Raji (cell line): ENCODE measurements around the gene LOXL1.

Experiments
- POLR2A ChIP-seq: IDR thresholded peaks from 2 replicates; pipeline ENCODE4 v1.6.1; 2011; ENCODE audit warnings: low read depth, low read length, control low read depth; ENCODE audit not compliant: insufficient read depth

LOXL1 gene

DNA sequence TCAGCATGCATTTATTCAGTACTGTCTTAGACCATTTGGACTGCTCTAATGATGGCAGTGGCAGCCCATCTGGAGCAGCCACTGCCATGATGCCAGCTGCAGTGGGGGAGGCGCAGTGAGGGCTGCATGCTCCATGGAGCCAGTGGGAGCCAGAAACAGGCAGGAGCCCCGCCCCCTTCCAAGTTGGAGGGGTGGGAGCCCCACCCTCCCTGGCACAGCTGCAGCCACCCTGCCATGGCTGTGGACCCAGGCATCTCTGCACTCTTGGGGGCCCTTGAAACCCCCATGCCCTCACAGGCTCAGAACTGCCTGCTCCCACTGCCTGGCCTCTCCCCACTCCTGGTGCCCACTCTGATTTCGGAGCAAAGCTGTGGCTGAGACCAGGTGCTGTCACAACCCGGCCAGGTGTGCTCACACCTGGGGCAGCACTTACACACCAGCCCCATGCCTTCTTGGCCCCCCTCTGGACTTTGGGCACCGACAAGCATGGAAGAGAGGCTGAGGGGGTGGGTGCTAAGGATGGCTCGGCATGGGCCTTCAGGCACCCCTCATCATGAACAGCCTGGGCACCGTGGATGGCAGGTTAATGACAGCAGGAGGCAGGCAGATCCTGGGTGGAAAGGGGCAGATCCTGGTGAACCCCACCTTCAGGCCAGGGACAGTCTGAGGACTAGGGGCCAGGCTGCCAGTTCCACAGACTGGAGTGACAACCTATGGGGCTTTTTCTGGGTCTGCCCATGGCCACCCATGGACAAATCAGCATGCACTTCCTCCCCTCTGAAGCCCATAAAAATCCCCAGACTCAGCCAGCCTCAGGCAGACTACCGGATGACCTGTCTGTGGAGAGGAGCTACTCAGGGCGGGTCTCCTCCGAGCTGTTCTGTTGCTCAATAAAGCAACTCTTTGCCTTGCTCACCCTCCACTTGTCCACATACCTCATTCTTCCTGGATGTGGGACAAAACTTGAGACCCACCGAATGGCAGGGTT lies 34.6 kb upstream of the LOXL1 start:
- no peak for TF ChIP-seq POLR2A

DNA sequence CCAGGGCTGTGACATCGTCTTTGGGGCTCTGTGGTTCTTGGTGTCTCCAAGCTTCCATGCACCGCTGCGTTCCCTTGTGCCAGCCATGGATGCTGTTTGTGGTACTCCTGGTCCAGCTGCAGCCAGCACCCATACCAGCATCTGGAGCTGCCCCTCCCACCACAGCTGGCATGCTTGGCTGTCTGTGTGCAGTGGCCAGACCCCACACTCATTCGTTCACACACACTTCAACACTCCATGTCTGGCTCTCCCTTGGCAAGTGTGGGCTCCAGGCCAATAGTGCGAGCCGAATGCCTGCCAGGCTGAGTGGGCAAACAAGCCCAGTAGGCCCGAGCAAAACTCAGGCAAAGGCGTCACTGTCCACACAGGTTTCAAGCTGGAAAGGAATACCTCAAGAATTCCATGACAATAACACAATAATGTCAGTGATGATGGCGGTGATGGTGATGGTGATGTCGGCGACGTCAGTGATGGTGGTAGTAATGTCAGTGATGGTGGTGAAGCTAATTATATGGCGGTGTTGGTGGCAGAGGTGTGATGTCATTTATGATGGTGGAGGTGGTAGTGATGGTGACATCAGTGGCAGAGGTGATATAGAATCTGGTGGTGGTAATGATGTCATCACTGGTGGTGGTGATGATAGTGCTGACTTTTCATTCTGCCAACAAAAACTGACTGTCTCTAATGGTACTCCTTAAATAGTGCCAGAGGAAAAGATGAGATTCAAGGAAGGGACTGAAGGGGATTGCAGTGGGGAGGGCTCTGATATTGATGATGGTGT lies 33.6 kb upstream of the LOXL1 start:
- no peak for TF ChIP-seq POLR2A

DNA sequence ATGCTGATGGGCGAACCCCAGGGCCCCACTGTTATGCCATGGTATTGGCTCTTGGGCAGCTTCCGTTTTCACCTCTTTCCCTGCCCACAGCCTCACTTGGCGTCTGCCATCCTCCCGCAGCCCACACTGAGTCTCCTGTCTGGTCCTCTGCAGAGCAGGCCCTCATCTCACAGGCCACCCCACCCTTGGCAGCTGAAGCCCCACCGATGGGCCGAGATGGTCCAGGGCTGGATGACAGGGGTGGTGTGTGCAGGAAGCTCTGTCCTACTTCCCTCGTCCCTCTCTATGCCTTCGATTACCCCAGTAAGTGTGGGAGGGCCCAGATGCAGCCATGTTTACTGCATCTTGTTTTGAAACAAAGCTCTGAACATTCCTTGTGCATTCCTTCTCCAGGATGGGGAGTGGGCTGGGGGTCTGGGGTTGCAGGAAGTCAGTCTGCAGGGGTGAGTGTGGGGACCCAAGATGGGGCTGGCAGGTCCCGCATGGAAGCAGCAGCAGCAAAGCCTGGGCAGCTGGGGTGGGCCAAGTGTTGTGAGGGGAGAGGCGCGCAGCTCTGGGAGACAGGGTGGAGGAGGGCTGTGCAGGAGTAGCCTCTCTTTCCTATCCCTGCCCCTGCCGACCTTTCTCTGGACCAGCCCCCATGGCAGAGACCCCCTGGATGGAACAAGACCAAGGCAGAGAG lies 32.0 kb upstream of the LOXL1 start:
- no peak for TF ChIP-seq POLR2A

DNA sequence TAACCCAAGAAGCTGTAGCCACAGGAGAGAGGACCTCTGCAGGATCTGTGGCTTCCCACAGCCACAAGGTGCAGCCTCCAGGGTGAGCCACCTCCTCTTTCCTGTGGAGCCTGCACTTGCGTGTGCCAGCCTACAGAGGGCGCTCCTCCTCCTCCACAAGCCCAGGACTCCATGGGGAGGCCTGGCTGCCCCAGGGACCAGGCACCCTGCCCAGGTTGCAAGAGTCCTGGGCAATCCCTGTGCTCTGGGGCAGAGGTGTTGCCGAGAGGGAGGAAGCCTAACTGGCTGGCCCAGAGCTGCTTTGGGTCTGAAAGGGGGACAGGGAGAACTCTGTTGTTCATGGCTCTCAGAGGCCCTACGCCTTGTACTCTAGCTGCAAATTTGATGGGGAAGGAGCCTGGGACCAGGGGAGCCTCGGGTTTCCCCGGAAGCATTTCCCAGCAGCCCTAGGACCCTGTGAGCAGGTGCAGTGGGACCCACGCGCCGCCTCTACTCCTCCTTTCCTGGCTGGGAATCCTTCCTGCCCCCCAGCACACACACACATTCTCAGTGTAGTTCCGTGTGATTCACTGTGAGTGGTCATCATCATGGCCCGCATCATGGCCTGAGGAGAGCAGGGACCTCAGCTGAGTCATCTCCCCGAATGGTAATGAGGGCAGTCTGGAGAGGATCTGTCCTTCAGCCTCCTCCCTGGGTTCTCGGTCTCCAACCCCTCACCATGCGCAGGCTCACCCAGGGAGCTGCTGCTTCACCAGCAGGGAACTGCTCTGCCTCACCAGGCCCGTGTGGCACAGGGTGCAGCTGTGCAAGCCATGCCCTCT lies 28.6 kb upstream of the LOXL1 start:
- no peak for TF ChIP-seq POLR2A

DNA sequence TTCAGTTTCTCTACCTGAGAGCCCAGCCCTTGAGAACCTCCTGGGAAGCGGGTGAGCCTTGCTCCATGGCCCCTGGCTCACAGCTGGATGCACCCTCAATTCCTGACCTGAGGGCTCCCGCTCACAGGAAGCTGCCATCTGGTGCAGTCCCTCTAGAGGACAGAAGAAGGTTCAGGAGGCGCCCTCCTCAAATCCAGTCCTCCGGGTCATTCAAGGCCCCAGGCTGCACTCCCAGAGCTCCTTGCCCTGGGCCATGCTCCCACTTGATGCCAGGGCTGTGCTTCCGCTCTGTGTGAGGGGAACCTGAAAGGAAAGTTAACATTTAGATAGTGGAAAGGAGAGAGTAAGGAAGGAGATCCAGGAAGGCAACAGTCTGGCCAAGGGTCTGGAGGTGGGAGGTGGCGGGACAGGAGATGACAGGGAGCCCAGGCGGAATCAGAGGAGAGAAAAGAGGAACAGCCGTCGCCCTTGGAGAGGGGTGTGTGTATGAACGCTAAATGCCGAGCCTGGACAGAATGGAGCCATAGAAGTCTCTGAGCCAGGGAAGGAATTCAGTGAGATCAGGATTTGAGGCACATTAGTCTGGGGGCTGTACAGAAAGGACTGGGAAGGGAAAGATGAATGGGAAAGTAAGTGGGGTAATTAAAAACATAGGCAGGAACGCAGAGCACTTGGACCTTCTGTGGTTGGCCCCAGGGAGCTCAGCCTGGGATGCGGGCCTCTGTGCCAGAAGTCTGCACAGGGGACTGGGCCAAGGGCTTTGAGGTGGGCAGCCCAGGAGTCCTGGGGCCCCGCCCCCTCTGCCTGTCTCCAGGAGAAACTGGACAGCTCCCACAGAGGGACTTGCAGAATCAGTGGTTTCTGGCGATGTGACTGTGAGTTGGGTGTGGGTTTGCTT lies 26.8 kb upstream of the LOXL1 start:
- TF ChIP-seq POLR2A: no peak

DNA sequence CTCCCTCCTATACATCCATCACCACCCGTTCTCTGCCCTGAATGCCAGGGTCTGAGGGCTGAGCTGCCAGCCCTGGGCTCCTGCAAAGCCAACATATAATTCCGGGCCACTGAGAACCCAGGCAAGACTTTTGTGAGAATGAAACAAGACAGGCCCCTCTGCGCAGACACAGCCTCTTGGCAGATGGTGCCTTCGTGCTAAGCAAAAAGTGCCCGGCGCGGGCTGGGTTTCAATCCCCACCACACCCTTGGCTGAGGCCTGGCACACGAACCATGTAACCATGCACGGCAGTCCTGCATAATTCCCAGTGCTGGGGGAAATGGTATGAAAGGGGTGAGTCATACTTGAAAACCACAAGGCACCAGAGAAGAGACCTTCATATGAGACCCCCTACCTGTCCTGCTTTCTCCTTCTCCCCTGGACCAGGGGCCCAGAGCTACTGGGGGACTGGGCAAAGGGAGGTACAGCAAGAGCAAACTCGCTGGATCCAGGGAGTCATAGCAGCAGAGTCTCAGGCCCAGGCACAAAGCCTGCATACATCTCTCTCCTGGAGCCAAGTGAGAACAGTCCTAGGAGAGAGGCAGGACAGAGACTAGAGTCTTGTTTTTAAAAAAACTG lies 26.1 kb upstream of the LOXL1 start:
- no peak for TF ChIP-seq POLR2A

DNA sequence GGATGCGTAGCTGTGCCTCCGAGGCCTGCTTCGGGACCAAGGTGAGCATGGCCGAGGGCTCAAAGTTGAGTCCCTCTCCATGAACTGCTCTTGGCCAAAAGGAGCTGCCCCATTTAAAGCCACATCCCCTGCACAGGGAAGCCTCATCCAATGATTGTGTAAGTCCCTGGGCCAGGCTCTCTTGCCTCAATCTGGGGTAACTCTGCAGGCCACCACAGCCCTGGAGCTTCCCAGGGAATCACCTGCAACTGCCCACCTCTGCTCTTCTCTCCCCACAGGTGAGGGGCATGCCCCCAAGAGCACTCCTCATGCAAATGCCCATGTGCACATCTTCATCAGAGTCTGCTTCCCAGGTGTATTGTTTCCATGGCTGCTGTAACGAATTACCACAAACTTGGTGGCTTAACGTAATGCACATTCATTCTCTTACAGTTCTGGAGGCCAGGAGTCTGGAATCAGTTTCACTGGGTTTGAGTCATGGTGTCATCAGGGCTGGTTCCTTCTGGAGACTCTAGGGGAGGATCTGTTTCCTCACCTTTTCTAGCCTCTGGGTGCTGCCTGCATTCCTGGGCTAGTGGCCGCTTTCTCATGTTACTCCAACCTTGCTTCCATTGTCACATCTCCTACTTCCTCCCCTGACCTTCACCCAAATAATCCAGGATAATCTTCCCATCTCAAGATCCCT lies 25.0 kb upstream of the LOXL1 start:
- no peak for TF ChIP-seq POLR2A

DNA sequence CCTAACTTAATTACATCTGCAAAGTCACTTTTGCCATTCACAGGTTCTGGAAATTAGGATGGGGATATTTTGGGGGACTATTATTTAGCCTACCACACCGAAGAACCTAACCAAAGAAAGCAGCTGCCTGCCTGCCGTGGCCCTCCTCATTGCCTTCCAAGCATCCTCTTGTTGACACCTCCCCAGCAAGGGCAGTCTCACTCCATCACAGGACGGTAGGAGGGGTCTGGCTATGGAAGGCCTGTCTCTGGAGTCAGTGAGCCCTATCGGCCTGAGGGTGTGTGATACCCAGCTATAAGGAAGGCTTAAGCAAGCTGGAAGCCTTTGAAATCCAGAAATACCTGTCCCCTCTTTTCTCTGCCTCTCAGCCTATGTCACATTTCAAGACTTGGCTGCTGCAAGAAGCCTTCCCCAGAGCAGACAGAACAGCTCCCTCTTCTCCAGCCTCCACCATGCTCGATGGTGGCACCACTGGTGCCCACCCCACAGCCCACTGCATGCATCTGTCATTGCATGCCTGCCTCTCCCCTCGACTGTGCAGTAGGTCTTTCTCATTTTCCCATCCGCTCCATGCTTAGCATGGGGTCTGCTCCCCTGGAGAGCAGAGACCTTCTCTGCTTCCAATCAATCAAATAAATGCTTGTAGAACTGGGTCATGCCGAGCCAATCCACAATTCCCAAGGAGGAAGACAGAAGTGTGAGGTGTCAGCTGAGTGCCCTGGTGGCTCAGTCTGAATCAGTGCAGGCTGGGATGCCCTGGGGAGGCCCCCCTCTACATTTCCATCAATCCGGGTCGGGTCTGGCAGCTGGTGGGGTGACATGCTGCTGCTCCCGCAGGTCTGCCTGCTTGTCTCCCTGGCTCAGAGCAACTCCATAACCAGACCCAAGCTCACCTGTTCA lies 23.9 kb upstream of the LOXL1 start:
- TF ChIP-seq POLR2A: no peak

DNA sequence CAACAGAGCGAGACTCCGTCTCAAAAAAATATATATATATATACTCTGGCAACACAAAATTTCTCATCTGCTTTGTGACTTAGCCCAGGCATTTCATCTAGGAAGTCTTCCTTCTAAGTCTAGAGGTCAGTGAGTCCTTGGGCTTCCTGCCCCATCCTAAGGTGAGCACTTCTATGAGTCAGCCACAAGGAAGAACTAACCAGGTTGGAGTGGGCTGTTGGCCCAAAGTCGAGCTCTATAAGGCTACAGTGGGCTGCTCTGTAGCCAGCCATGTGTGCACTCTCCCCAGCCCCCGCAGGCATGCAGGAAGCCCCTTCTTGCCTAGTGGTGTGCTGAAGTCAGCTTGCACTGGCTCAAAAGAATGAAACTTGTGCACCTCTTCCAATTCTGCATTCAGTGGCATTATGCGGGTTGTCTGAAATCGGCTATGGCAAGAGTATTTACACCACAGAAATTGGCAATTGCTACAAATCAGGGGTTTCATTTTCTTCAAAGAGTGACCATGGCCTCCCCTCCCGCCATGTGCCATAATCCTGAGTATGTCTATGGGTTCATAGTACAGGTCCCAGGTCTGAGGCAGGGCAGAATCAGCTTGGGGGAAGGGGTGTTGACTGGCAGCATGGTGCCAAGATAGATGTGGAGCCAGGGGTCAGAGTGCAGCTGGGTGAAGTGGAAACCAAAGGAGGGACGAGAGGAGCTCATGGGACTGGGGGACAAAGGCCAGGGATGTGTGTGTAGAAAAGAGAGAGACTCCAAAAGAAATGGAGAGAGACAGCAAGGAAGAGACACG lies 22.0 kb upstream of the LOXL1 start:
- TF ChIP-seq POLR2A: no peak

DNA sequence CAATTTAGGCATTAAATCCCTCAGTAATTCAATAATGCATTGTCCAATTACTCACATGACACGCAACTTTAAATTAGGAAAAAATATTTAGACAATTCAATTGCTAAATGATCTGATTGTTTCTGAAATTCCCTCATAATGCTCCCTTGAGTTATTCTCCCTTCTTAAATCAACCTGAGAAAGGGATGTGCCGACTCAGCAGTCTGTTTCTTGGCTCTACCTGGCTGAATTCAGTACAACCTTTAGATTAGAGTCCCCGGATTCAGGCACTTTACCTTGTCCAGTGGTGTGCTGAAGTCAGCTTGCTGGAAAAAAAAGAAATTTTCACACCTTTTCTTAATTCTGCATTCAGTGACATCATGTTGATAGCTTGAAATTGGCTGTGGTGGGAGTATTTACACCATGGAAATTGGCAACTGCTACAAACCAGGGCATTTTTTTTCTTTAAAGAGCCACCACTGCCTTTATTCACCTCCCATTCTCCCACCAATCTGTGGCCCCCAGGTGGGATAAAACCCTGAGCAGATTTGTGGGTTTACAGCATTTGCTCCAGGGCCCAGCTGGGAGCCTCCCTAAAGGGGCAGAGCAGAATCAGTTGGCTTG lies 20.9 kb upstream of the LOXL1 start:
- TF ChIP-seq POLR2A: no peak
